Measurements from ENCODE around the gene ADAM10. TPM values are rescaled to one million over a fixed set of nuclear protein-coding genes. Genes with fewer than 3 reads are reported as not detected.

ADAM10 gene
- total RNA-seq, 1 experiment from 2014 or later = 132 TPM

DNA sequence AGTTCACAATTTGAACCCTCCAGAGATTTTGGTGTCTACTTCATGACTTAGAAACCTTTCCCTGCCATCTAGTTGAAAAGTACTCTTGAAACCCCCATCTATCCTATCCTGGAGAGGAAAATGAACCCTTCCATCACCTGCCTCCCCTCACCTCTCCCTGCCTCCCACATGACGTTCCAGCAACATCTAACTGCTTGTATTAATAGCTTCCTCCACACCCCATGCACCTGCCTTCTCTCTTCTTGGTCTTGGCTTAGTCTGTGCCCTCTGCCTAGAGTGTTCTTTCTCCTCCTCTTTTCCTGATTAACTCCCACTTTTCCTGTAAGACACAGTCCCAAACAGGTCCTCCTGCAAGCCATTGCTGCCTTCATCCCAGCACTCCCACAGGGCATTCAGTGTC is 210.0 kb downstream of the ADAM10 start:
- DNase-seq (ENCODE audit: low read depth, low spot score) = no peak
- in situ Hi-C loops (cut with HindIII; ENCODE audit: low pct_unique_long_range_greater_than_20kb, low sequenced_read_pairs) = no loop called here

DNA sequence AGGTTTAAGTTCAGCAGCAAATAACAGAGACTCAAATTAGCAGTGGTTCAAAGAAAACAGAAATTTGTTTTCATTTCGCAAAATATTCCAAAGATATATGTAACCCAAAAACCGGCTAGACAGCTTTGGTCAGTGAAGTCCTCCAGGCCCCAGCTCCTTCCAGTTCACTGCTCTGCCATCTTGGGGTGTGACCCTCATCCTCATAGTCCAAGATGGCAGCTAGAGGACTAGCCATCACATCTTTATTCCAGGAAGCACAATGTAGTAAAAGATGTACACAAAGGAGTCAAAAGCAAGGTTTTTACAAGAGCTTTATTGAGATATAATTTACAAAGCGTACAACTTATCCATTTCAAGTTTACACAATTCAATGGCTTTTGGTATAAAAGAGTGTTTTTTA is 210.6 kb downstream of the ADAM10 start:
- DNase-seq (ENCODE audit: low read depth, low spot score) = no peak
- in situ Hi-C loops (cut with HindIII; ENCODE audit: low pct_unique_long_range_greater_than_20kb, low sequenced_read_pairs) = no loop called here

Small RNA genes within 50 kb of the gene (small RNA-seq; reads per million reads assigned to genes)
- gene AC091046.1 = 0 reads per million in 2 experiments
- 0 to 0.12 reads per million in 2 experiments for gene RF00012

Other genes starting within 250 kb of the ADAM10 start
- 10.9 and 13.0 TPM in 2 replicates for gene MINDY2, start 21.6 kb upstream of the ADAM10 start, total RNA-seq (2014; rRNA removed; shearing (Covaris generic))
- 59.6 and 72.0 TPM in 2 replicates for gene SLTM, start 184.0 kb upstream of the ADAM10 start, total RNA-seq (2014; rRNA removed; shearing (Covaris generic))
- gene RNF111, start 238.0 kb upstream of the ADAM10 start, total RNA-seq (2014; rRNA removed; shearing (Covaris generic)) = 19.9 and 25.1 TPM in 2 replicates